ENCODE data around the gene RNF11.
A peak's percentile ranks its signal among the peaks of the same experiment; 100 is the strongest.

Gene RNF11

DNA sequence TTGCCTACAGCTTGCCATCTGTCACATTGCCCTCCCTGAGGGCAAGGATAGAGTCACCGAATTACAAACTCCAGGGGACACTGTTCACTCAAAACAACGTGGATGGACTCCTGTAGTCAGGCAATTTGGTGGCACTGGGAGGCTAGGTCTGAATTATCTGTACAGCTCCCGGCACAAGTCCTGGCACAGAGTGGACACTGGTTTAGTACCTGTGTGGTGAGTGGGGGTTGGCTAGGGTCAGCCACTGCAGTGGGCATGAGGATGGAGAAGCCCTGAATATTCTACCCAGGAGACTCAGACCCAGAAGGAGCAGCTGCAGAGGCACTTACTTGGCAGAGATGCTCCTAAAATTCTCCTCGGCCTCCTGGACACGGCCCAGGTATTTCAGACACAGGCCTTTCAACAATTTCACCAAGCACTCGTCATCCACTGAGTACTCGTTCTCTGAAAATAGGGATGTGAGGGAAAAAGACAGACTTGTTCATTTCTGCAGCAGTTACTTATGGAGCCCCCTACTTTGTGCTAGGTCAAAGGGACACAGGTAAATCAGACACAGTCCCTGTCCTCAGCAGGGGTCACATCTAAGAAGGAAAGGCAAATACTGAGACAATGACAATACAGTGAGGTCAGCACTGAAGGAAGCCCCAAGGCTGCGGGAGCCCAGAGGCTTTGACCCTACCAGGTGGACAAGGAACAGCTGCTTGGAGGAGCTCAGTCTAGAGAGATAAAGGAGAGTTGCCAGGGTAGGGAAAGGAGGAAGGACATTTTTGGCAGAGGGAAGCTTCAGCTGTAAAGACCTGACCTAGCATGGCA is 53.8 kb downstream of the RNF11 start:
- FAIRE-seq = no peak
- no peak for TF ChIP-seq POLR2A (IDR thresholded peaks at IDR 0.05; ENCODE audit: low read depth, low read length)
- no peak for DNase-seq (ENCODE audit: insufficient read length, low spot score)

- FAIRE-seq = no peak
- TF ChIP-seq POLR2A (IDR thresholded peaks at IDR 0.05; ENCODE audit: low read depth, low read length) = no peak
Observed at GRCh38 chr1:51290489-51290847, 54.4 kb downstream of the RNF11 start.

GRCh38 chr1:51293898-51294515 is 57.9 kb downstream of the RNF11 start:
- FAIRE-seq (no peak), DNase-seq (ENCODE audit: insufficient read length, low spot score) (no peak)
- no peak for TF ChIP-seq POLR2A (IDR thresholded peaks at IDR 0.05; ENCODE audit: low read depth, low read length)

More at GRCh38 chr1:51290489-51290847, 54.4 kb downstream of the RNF11 start:
- DNase-seq (ENCODE audit: insufficient read length, low spot score) = no peak

GRCh38 chr1:51294566-51295184 is 58.6 kb downstream of the RNF11 start:
- FAIRE-seq = no peak
- TF ChIP-seq POLR2A (IDR thresholded peaks at IDR 0.05; ENCODE audit: low read depth, low read length) = no peak
- DNase-seq (ENCODE audit: insufficient read length, low spot score) = no peak

DNA sequence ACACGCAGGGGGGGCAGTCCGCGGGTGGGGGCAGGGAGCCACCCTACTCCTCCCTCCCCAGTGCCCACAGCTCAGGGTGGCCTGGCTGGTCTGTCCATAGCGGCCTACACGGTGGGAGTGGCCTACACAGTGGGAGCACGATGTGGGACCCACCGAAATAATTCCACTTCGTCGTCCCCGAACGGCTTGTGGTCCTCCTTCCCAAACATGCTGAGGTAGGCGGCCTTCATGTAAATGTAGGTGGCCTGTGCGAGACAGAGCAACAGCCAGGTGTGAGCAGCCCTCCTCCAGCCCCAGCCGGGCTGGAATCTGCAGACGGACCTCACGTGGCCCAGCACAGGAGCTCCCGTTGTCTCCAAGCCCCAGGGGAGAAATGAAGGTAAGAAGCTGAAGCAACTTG is 59.9 kb downstream of the RNF11 start:
- no peak for TF ChIP-seq POLR2A (IDR thresholded peaks at IDR 0.05; ENCODE audit: low read depth, low read length)
- DNase-seq (ENCODE audit: insufficient read length, low spot score) (no peak), FAIRE-seq (no peak)

GRCh38 chr1:51296383-51297357 is 60.6 kb downstream of the RNF11 start:
- no peak for TF ChIP-seq POLR2A (IDR thresholded peaks at IDR 0.05; ENCODE audit: low read depth, low read length)
- DNase-seq (ENCODE audit: insufficient read length, low spot score) = peak; percentile 86
- FAIRE-seq = no peak

DNA sequence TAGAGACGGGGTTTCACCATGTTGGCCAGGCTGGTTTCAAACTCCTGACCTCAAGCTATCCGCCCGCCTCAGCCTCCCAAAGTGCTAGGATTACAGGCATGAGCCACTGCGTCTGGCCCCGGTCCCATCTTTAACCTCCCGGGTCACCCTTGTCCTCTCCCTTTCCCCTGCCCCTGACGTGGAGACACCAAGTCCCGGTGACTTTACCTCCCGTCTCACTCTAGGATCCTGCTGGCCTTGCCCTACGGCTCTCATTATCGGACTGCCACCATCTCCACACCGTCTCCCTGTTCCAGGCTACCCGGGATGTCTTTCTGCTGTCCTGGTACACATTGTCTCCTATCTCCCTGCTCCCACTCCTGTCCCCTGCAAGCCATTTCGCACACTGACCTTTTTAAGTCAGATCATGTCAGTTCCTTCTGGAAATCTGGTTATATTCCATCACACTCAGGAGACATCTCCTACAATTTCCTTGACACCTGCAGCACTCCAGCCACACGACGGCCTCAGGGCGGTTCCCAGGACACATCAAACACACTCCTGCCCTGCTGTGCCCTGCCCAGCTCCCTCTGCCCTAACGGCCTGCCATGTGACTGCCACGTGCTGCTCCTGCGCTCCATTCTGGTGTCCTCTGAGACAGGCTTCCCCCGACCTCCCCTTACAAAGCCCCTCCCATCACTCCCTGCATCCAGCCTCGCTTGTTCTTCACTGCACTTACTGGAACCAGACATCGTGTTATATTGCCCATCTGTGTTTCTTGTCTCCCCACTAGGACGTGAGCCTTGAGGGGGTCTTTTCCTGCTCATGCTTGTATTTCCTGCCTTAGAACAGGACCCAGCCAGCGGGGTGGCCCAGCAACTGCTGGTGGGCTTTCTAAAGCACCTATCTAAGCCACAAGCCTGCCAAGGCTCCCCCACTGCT is 61.6 kb downstream of the RNF11 start:
- no peak for TF ChIP-seq POLR2A (IDR thresholded peaks at IDR 0.05; ENCODE audit: low read depth, low read length)
- DNase-seq (ENCODE audit: insufficient read length, low spot score) (no peak), FAIRE-seq (no peak)

DNA sequence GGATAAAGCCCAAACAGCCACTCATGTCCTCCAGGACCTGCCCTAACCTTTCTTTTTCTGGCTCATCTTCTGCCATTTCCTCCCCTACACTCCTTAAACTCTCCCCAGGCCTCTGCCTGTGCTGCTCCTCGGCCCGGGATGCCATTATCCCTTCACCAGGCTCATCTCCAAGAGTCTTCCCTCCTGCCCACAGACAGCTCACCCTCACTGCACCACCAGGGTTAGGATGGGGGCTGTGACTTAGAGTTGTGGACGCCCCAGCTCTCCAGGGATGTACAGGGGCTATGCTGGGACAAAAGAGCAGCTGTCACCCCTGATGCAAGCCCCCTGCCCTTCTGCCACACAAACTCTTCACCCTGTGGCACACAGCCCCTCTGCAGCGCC is 62.2 kb downstream of the RNF11 start:
- TF ChIP-seq POLR2A (IDR thresholded peaks at IDR 0.05; ENCODE audit: low read depth, low read length) = no peak

DNA sequence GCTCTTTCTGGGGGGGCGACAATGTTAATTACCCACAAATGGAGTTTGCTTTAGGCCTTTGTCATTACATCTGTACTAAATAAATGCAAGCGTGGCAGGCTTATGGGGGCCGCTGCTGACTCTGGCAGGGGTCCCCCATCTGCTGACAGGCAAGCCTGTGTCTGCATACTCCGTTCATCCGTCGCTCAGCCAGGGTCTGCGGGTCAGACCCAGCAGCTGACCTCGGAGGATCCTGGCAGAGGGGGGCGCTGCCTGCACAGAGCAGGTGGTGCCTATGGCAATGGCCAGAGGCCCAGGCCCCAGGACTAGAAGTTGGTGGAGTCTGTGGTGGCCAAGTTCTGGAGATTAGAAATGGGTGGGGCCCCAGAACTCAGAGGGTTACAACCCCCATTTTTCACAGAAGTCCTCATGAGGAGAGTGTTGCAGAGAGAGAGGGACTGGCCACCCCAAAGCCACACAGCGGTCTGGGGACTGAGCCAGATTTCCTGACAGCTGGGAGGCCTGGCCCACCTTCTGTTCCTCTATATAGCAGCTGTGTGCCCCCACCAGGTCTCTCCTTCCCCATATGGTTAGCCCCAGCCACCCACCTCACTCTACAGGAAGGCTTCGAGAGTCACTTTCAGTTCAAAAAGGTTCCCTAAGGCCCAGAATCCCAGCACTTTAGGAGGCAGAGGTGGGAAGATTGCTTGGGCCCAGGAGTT is 63.3 kb downstream of the RNF11 start:
- no peak for FAIRE-seq
- no peak for DNase-seq (ENCODE audit: insufficient read length, low spot score)
- no peak for TF ChIP-seq POLR2A (IDR thresholded peaks at IDR 0.05; ENCODE audit: low read depth, low read length)

More for the DNA sequence above, 62.2 kb downstream of the RNF11 start:
- no peak for FAIRE-seq
- DNase-seq (ENCODE audit: insufficient read length, low spot score) = no peak

DNA sequence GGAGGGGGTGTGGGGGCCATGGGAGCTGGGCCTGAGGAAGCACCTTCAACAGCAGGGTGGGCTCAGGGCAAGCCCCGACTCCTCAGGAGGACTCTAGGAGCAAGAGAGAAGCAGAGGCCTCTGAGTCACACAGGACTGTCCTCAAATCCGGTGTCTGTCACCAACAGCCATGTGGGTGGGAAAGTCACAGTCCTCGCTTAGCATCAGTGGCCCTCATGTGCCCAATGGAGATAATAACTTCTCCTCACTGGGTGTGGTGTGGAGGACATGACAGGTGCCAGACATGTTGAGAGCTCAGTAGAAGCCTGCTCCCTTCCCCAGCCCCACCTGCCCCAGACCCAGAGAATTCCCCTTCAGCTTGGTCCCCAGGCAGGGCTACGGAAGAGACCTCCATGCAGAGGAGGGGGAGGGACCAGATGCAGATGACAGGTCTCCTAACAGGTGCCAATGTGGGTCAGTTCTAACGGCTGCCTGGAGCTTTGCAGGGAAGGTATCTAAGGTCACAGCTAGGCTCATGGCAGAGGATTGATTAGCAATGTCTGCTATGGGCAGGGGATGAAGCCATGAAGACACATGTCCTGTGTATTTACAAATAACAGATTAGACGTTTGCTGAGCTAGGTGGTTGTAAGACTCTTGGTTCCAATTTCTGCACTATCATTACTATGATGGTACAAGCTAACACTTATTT is 64.1 kb downstream of the RNF11 start:
- DNase-seq (ENCODE audit: insufficient read length, low spot score) (no peak), FAIRE-seq (no peak)
- TF ChIP-seq POLR2A (IDR thresholded peaks at IDR 0.05; ENCODE audit: low read depth, low read length) = no peak

DNA sequence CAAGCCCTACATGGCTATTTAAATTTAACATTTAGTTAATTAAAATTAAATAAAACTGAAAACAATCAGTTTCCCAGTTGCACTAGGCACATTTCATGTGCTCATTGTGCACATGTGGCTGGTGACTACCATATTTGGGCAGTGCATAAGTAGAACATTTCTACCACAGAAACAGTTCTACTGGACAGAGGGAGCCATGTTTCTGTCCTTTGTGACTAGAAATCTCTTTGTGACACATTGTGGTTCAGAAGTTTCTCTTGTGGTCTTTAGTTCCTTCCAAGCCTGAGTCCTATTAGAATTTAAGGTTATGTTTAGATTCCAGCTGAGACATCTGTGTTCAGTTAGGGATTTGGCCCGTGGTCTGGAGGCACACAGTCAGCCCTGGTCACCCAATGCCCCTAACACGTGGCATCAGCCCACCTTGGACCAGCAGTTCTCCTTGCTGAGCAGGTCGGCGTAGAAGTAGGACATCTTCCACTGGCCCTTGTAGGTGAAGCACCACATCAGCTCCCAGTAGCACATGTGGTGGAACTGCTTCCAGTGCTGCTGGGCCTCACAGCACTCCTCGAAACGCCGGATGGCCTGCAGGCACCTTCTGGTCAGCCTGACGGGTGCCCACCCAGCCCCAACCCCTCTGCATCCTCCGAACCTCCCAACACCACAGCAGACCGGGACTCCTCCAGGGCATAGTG is 65.2 kb downstream of the RNF11 start:
- DNase-seq (ENCODE audit: insufficient read length, low spot score) (no peak), FAIRE-seq (no peak)
- no peak for TF ChIP-seq POLR2A (IDR thresholded peaks at IDR 0.05; ENCODE audit: low read depth, low read length)

Data from H54 (cell line).